Erythroblast (primary cell): ENCODE data around the gene ZBTB39.

Experiments used
- GATA1 ChIP-seq: IDR thresholded peaks from 2 replicates; pipeline ENCODE4 v1.6.1; 2011; ENCODE audit warnings: low read depth, mild to moderate bottlenecking, control low read depth, low read length, moderate library complexity
- POLR2A ChIP-seq: IDR thresholded peaks from 2 replicates; pipeline ENCODE4 v1.6.1; 2011; ENCODE audit warnings: mild to moderate bottlenecking, low read length

GRCh38 chr12:56948881-56949280 is 57.5 kb downstream of the ZBTB39 start:
- TF ChIP-seq POLR2A (no peak), GATA1 (no peak)
